Activated gamma-delta T cell treated with anti-CD3 and anti-CD28 coated beads, Interleukin-2, amount 50 U/mL, for 16 hours (primary cell): ENCODE measurements around the gene KRTAP4-8.
"Not testable (repeated sequence)": the region's sequence is repeated elsewhere in the genome, so short reads cannot be mapped to it uniquely, and the experiment has no call there.

Experiments
- DNase-seq: peaks from one replicate; pipeline ENCODE4 v3.0.0-alpha.2; 2020; ENCODE audit warnings: low read depth

KRTAP4-8 gene

GRCh38 chr17:41108728-41109386 lies 10.9 kb upstream of the KRTAP4-8 start:
- DNase-seq: not testable (repeated sequence)

GRCh38 chr17:41107941-41108450 lies 10.1 kb upstream of the KRTAP4-8 start:
- no peak for DNase-seq

GRCh38 chr17:41105347-41105746 lies 7.4 kb upstream of the KRTAP4-8 start, which contains the start of gene KRTAP4-9:
TSS of gene KRTAP4-9 (plus strand) at chr17:41105389. CDS start at chr17:41105389, 0 bp downstream.
- not testable (repeated sequence) for DNase-seq

DNA sequence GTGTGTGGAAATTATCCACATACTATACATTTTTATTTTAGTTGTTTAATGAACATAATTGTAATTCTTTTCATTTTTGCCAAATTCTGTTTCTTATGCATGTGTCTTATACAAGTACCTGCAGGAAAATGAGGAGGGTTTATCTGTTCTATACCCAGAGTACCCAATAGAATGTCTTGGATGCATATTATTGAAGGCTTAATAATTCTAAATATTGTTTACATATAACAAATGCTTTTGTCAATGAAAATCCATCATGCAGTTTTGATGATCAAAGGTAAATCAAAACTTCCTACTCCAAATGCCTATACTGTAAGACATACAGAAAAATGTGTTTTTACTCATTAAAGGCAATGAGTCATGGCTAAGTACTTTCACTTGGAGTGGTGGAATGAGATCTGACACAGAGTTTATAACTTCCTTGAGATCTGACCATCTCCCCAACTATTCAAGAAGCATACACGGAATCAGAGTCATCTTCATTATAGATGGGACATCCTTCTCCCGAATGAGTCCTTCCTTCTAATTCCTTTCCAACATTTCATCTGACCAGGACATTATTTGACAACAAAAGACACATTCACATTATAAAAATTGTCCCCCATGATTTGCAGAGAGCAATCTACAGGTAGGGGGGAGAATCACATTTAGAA lies 6.6 kb upstream of the KRTAP4-8 start:
- not testable (repeated sequence) for DNase-seq

GRCh38 chr17:41103896-41104295 lies 6.0 kb upstream of the KRTAP4-8 start:
- DNase-seq: no peak

GRCh38 chr17:41101586-41102259 lies 3.8 kb upstream of the KRTAP4-8 start, which contains the start of gene KRTAP4-16:
TSS of gene KRTAP4-16 (minus strand) at chr17:41102209. CDS start at chr17:41102209, 0 bp downstream.
- no peak for DNase-seq

DNA sequence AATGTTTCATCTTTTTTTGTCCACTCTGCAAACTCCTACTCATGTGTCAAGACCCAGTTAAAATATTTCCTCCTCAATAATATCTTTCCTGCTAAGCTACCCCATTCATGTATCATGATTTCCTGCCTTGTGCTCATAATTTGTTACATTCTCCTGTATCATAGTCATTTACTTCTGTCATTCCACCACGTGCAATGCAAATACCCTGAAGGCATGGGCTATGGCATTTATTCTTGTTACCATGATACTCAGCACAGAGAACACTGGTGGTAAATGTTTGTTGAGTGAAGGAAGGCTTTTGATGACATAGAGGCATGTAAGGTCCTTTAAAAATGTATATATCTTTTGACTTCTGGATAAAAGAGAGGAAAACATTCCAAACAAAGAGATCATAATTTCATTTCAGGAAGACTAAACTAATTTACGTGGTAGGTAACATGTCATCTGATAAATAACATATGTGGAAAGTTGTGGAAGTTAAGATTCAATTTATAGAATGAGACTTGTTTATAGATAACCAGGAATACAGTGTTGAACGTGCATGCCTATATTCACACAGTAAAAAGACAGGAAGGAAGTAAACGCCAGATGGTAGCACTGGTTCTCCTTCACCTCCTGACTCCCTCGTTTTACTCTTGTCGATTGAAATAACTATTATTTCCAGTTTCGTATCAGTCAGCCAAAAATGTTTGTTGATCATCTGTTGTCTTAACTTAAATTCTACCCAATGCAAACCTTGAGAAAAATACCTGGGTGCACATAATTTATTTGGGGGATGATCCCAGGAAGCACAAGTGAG lies 1.9 kb upstream of the KRTAP4-8 start:
- not testable (repeated sequence) for DNase-seq

DNA sequence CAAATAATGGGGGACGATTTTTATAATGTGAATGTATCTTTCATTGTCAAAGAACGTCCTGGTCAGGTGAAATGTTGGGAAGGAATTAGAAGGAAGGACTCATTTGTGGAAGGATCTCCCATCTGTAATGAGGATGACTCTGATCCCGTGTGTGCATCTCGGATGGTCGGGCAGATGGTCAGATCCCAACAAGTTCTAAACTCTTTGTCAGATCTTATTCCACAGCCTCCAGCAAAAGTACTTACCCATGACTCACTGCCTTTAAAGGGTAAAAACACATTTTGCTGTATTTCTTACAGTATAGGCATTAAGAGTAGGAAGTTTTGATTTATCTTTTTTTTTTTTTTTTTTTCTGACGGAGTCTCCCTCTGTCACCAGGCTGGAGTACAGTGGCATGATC lies 539 bp upstream of the KRTAP4-8 start:
- no peak for DNase-seq

- DNase-seq: no peak
These were observed 1.9 kb downstream of the KRTAP4-8 start for GRCh38 chr17:41096055-41096454.

GRCh38 chr17:41088760-41089352 lies 9.1 kb downstream of the KRTAP4-8 start:
- DNase-seq: not testable (repeated sequence)

DNA sequence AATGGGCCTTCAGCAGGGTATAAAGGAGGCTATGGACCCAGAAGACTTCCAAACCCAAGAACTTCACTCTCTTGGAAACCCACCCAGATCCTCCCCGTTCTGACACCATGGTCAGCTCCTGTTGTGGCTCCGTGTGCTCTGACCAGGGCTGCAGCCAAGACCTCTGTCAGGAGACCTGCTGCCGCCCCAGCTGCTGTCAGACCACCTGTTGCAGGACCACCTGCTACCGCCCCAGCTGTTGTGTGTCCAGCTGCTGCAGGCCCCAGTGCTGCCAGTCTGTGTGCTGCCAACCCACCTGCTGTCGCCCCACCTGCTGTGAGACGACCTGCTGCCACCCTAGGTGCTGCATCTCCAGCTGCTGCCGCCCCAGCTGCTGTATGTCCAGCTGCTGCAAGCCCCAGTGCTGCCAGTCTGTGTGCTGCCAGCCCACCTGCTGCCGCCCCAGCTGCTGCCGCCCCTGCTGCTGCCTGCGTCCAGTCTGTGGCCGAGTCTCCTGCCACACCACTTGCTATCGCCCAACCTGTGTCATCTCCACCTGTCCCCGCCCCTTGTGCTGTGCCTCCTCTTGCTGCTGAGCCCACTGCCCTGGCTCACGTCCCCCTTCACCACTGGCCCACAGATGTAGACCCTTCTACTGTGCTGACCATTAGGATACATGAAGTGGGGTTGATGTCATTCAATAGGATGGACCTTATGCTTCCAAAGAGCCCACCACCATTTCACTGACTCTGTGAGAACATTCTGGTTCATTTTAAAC lies 13.7 kb downstream of the KRTAP4-8 start, which contains the start of gene KRTAP4-7:
Gene KRTAP4-7 (plus strand): TSS at position 51 of the 757 bp plus-strand sequence. CDS start 57 bp downstream, at position 108.
- not testable (repeated sequence) for DNase-seq

- DNase-seq: not testable (repeated sequence)
These were observed 14.5 kb downstream of the KRTAP4-8 start for GRCh38 chr17:41083427-41083826.

DNA sequence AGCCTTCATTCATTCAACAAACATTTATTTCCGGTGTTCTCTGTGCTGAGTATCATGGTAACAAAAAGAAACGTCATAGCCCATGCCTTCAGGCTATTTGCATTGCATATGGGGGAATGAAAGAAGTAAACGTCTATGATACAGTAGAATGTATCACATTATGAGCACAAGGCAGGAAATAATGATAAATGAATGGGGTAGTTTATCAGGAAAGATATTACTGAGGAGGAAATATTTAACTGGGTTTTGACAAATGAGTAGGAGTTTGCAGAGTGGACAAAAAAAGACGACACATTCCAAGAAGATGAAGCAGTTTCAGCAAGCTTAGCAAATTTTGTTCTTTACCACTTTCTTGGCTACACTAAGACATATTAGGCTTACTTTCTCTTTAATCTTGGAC lies 15.3 kb downstream of the KRTAP4-8 start:
- DNase-seq: no peak

DNA sequence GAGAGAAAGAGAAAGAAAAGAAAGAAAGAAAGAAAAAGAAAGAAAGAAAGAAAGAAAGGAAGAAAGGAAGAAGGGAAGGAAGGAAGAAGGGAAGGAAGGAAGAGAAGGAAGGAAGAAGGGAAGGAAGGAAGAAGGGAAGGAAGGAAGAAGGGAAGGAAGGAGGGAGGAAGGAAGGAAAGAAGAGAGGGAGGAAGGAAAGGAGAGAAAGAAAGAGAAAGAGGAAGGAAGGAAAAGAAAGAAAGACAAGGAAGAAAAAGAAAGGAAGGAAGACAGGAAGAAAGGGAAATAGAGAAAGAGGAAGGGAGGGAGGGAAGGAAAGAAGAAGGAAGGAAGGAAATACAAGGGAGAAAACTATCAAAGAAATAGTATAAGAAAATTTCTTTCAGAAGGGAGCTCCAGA lies 21.2 kb downstream of the KRTAP4-8 start:
- DNase-seq: no peak

DNA sequence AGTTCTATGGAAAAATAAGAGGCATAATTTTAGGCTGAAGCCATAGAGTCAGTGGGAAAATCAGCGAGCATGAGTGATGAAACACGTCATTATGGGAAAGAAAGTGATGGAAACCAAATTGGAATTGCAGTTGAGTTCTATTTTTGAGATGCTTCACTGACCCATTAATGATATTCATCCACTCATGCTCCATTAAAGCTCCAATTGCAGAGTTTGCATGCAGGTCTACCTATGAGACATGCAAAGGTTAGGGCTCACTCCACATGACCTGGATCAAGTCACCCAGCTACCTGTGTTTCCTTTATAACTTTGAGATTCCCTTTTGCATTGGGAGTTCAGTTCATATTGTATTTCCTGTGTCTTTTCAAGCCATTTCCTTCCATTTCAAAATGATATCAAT lies 24.3 kb downstream of the KRTAP4-8 start:
- no peak for DNase-seq

DNA sequence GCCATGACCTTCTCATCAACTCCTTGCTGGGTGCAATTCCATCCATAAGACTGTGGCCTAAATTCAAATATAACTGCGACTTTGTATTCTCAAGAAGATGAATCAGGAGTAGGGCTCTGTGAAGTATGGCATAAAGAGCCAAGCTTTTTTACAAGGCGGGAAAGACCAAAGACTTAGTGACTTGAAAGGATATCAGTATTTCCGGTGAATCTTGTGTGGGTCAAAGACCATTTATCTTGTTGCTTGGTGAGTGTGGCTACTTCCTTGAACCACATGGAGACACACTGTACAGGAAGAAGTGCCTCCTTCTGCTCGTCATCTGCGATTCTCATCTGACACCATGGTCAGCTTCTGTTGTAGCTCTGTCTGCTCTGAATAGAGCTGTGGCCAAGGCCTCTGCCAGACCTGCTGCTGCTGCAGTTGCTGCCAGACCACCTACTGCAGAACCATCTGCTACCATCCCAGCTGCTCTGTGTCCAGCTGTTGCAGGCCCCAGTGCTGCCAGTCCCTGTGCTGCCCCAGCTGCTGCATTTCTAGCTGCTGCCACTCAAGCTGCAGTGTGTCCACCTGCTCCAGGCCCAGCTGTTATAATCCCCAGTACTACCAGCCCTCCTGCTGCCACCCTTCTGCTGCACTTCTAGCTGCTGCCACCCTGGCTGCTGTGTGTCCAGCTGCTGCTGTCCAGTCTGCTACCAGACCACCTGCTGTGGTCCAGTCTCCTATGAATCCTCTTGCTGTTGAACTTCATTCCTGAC lies 26.2 kb downstream of the KRTAP4-8 start:
- DNase-seq: no peak

DNA sequence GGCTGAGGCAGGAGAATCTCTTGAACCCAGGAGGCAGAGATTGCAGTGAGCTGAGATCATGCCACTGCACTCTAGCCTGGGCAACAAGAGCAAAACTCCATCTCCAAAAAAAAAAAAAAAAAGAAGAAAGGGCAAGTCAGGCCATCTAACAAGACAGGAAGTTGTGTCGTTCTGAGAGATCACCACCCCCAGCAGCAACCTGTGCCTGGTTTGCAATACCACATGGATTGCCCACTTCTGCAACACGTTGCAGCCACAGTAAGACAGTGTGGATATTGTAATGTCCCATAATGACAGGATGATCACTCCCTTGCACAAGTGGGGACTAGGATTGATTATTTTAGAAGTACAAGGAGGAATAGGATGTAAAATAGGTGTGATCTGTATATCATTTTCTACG lies 28.9 kb downstream of the KRTAP4-8 start:
- no peak for DNase-seq

GRCh38 chr17:41067281-41067680 lies 30.7 kb downstream of the KRTAP4-8 start:
- DNase-seq: no peak

- no peak for DNase-seq
These were observed 31.9 kb downstream of the KRTAP4-8 start, which contains the start of gene KRTAP2-4 for GRCh38 chr17:41065829-41066624. TSS of gene KRTAP2-4 (minus strand) at chr17:41065879. CDS start at chr17:41065845, 34 bp downstream.
